Body of pancreas (tissue), 4 donors: Measurements from ENCODE around the gene MVP. TPM values are rescaled to one million over a fixed set of nuclear protein-coding genes. Genes with fewer than 3 reads are reported as not detected.
"Not testable (repeated sequence)": the region's sequence is repeated elsewhere in the genome, so short reads cannot be mapped to it uniquely, and the experiment has no call there.

Source experiments
- ATAC-seq: fragments of 150-250 bp; one replicate; pipeline ENCODE4 v1.9.1; 2016
- DNase-seq, 4 donors: peaks; one replicate each; pipeline ENCODE4 v3.0.0-alpha.2; 2019
- H3K27ac ChIP-seq, 4 donors: fragments of 200-600 bp; sonication (generic); 1 replicate in 3 of 4; 2 replicates in 1 of 4; pipeline versions ENCODE4 v1.5.1 to v1.6.1; 2016 to 2019; ENCODE audit warnings: mild to moderate bottlenecking in 1 of 4, mixed read lengths in 1 of 4, moderate library complexity in 1 of 4
- H3K27me3 ChIP-seq, 2 donors: fragments of 200-600 bp; sonication (generic); one replicate each; pipeline ENCODE4 v1.6.0; 2016; ENCODE audit warnings: mild to moderate bottlenecking in 1 of 2
- H3K36me3 ChIP-seq, 2 donors: fragments of 200-600 bp; sonication (generic); replicated peaks in 1 of 2; 2 replicates each; pipeline ENCODE4 v1.5.1; 2016; ENCODE audit warnings: low read depth in 2 of 2; ENCODE audit not compliant: insufficient read depth in 1 of 2
- H3K4me1 ChIP-seq: fragments of 200-600 bp; sonication (generic); one replicate; pipeline ENCODE4 v1.6.0; 2016
- H3K4me3 ChIP-seq, 2 donors: fragments of 200-600 bp; sonication (generic); 1 replicate in 1 of 2; 2 replicates in 1 of 2; pipeline ENCODE4 v1.5.1; 2016 to 2019
- H3K9me3 ChIP-seq, 3 donors: fragments of 200-600 bp; sonication (generic); 1 replicate in 2 of 3; 2 replicates in 1 of 3; pipeline ENCODE4 v1.5.1; 2016
- POLR2A ChIP-seq, 3 donors: fragments of 450-650 bp; IDR thresholded peaks; one replicate each; pipeline ENCODE4 v1.6.1; 2016; ENCODE audit warnings: antibody characterized with exemption in 3 of 3, mild to moderate bottlenecking in 2 of 3
- WGBS, 2 donors: methylation state at CpG; one replicate each; pipeline ENCODE4 v1.1.5; 2017; 5-methylcytosine and 5-hydroxymethylcytosine counted together
- intact Hi-C: fragments of 100-400 bp; cut with DNase I; formaldehyde crosslinking; loops from one replicate; pipeline ENCODE4 v1.15.1; 2023
- total RNA-seq, 2 donors: library from RNA; depleted of rRNA; stranded (reverse); fragments of >200 nt; gene quantifications; one replicate each; pipeline ENCODE4 v1.1.0, GENCODE V29; 2016
- TF ChIP-seq, protein P1 (sequence below), 7 experiments: fragments of 450-650 bp in 4 of 7; fragments of 200-600 bp in 3 of 7; sonication (generic) in 3 of 7; IDR thresholded peaks; one replicate each; pipeline ENCODE4 v1.5.1; 2016 to 2019; ENCODE audit warnings: antibody characterized with exemption in 7 of 7

The MVP gene
- total RNA-seq, 2 donors from 2014 or later: 75.5 to 139 TPM

DNA sequence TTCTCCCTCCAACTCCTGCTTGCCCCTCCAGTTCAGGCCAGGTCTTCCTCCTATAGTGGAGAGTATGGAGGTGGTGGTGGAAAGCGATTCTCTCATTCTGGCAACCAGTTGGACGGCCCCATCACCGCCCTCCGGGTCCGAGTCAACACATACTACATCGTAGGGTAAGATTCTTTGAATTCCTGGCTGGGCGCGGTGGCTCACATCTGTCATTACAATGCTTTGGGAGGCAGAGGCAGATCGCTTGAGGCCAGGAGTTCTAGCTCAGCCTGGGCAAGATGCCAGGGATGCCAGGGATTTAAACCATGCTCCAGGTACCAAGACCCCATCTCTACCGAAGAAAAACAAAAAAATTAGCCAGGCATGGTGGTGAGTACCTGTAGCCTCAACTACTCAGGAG, 40.8 kb upstream of the MVP start:
- intact Hi-C loops: no loop called here
- DNase-seq: peak in 1 of 4 donors; percentile 22
- no peaks in the 10 kb centered on the region for H3K27me3 ChIP-seq
- no peak overlapping the region for H3K27ac ChIP-seq
- 55 to 84% methylated on average over 9 to 10 of the region's 10 CpGs for WGBS, 2 donors
- TF ChIP-seq POLR2A (IDR thresholded peaks at IDR 0.05): no peak
- TF ChIP-seq, protein P1, sequence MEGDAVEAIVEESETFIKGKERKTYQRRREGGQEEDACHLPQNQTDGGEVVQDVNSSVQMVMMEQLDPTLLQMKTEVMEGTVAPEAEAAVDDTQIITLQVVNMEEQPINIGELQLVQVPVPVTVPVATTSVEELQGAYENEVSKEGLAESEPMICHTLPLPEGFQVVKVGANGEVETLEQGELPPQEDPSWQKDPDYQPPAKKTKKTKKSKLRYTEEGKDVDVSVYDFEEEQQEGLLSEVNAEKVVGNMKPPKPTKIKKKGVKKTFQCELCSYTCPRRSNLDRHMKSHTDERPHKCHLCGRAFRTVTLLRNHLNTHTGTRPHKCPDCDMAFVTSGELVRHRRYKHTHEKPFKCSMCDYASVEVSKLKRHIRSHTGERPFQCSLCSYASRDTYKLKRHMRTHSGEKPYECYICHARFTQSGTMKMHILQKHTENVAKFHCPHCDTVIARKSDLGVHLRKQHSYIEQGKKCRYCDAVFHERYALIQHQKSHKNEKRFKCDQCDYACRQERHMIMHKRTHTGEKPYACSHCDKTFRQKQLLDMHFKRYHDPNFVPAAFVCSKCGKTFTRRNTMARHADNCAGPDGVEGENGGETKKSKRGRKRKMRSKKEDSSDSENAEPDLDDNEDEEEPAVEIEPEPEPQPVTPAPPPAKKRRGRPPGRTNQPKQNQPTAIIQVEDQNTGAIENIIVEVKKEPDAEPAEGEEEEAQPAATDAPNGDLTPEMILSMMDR (IDR thresholded peaks at IDR 0.05): no peak
- H3K4me3 ChIP-seq: no peak overlapping the region
- H3K36me3 ChIP-seq: no peaks in the 10 kb centered on the region
- H3K9me3 ChIP-seq: no peaks in the 10 kb centered on the region
- no peak for ATAC-seq
- peaks cover 27% of the 10 kb centered on the region for H3K4me1 ChIP-seq

DNA sequence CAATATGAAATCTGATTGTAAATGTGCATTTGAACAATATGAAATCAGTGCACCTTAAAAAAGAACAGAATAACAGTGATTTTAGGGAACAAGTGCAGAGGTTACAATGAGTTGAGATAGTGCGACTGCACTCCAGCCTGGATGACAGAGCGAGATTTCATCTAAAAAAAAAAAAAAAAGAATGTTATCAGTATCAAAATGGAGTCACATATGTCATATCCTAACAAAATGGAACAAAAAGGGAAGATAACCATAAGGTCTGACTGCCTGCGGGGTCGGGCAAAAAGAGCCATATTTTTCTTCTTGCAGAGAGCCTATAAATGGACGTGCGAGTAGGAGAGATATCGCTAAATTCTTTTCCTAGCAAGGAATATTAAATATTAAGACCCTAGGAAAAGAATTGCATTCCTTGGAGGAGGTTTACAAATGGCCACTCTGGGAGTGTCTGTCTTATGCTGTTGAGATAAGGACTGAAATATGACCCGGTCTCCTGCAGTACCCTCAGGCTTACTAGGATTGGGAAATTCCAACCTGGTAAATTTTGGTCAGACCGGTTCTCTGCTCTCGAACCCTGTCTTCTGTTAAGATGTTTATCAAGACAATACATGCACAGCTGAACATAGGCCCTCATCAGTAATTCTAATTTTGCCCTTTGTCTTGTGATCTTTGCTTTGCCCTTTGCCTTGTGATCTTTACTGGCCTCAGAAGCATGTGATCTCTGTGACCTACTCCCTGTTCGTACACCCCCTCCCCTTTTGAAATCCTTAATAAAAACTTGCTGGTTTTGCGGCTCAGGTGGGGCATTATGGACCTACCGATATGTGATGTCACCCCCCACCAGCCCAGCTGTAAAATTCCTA, 36.9 kb upstream of the MVP start:
- H3K27ac ChIP-seq, intact Hi-C loops, DNase-seq, H3K4me3 ChIP-seq, H3K27me3 ChIP-seq, H3K36me3 ChIP-seq, H3K9me3 ChIP-seq, ATAC-seq: not testable (repeated sequence)
- 76 to 81% methylated on average over 13 of the region's 13 CpGs for WGBS, 2 donors
- H3K4me1 ChIP-seq: peaks cover 26% of the 10 kb centered on the region

DNA sequence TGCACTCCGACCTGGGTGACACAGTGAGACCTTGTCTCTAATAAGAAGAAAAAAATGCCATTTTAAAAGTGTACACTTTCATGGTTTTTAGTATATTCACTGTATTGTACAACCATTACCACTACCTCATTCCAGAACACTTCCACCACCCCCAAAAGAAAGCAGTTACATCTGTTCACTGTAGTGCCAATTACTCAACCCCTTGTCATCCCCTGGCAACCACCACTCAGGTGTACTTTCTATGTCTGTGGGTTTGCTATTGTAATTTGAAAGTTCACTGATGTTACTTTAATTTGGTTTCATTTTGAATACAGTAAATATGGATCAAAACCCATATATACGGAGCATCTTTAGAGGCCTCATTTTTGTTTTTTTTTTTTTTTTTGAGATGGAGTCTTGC, 36.1 kb upstream of the MVP start:
- TF ChIP-seq, protein P1 (IDR thresholded peaks at IDR 0.05): no peak
- no peak for TF ChIP-seq POLR2A (IDR thresholded peaks at IDR 0.05)
- Histone ChIP-seq H3K27ac (no peak overlapping the region), H3K4me1 (peaks cover 18% of the 10 kb centered on the region), H3K9me3 (no peaks in the 10 kb centered on the region), H3K27me3 (no peaks in the 10 kb centered on the region), H3K36me3 (no peaks in the 10 kb centered on the region), H3K4me3 (no peak overlapping the region)
- intact Hi-C loops: no loop called here
- ATAC-seq (no peak), DNase-seq (no peak)
- 92 to 93% methylated on average over 2 of the region's 2 CpGs for WGBS, 2 donors

DNA sequence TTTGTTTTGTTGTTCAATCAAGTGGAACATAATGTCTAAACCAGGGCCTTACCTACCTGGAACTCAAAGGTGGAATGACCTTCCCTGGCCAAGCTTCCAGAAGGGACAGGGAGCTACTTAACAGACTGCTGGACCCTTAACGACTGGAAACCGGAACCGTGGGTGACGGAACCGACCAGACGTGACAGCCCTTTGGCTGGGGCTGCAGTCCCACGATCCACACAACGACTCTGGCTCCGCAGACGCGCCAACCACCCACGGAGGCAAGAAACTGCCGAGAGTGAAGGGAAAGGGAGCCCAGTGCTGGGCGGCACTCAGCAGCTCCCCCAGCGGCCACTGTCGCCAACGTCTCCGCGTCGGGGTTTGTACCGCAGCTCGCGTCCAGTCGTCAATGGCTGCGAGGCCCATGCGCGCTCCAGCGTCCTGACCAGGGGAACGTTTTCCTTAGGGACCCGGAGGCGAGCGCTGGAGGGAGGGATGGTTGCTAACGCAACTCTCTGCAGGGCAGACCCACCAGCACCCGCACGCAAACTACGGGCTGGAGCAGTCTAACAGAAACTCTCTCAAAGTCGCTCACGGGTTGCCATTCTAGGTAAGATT, 35.3 kb upstream of the MVP start:
- WGBS, 2 donors: 14 to 16% methylated on average over 26 to 35 of the region's 38 CpGs
- H3K27ac ChIP-seq: no peak overlapping the region
- intact Hi-C loops: no loop called here

DNA sequence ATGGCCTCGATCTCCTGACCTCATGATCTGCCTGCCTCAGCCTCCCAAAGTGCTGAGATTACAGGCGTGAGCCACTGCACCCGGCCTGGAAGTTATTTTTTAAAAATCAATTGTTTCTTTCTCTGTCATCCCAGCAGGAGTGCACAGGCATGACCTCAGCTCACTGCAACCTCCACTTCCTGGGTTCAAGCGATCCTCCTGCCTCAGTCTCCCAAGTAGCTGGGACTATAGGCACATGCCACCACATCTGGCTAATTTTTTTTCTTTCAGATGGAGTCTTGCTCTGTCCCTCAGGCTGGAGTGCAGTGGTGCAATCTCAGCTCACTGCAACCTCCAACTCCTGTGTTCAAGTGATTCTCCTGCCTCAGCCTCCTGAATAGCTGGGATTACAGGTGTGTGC, 33.1 kb upstream of the MVP start:
- H3K27ac ChIP-seq: not testable (repeated sequence)

More for the DNA sequence above, 35.3 kb upstream of the MVP start:
- no peak overlapping the region for H3K4me3 ChIP-seq
- H3K4me1 ChIP-seq: peaks cover 19% of the 10 kb centered on the region
- TF ChIP-seq, protein P1 (IDR thresholded peaks at IDR 0.05): peak; percentile 64 to 85 (median 77)
- TF ChIP-seq POLR2A (IDR thresholded peaks at IDR 0.05): peak in 1 of 3 donors; percentile 25
- ATAC-seq: peak; percentile 91
- H3K9me3 ChIP-seq: no peaks in the 10 kb centered on the region
- H3K27me3 ChIP-seq: no peaks in the 10 kb centered on the region
- DNase-seq: peak; percentile 70 to 80 (median 74)
- no peaks in the 10 kb centered on the region for H3K36me3 ChIP-seq

More for the DNA sequence above, 33.1 kb upstream of the MVP start:
- H3K9me3 ChIP-seq, ATAC-seq, H3K4me3 ChIP-seq, H3K36me3 ChIP-seq, H3K27me3 ChIP-seq, DNase-seq, intact Hi-C loops: not testable (repeated sequence)
- H3K4me1 ChIP-seq: peaks cover 32% of the 10 kb centered on the region
- 78 to 79% methylated on average over 4 of the region's 4 CpGs for WGBS, 2 donors
